Hematopoietic multipotent progenitor cell treated with erythropoietin and hydrocortisone succinate and interleukin-3 and kit ligand, for 4 days (in vitro differentiated cells): ENCODE results near the gene GALNT2.

Source experiments
- DNase-seq: peaks from one replicate; pipeline ENCODE4 v3.0.0-alpha.2; 2015

The GALNT2 gene

GRCh38 chr1:230194525-230194924, 127.5 kb downstream of the GALNT2 start:
- no peak for DNase-seq

DNA sequence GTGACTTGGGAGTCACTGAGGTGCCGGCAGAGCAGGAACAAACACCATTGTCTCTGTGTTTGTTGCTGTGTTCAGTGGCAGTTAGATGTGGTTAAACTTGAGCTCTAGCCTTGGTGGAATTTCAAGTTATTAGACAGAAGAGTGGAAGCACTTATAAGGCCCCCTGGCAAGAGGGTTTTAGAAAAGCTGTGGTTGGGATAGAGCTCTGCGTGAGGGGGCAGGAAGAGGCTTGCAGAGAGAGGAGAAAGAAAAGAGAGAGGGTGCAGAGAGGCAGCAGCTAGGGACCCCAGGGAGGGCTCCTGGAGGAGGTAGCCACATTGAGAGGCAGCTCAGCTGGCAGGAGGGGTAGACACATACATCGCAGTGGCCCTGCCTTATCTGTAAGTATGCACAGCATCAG, 128.2 kb downstream of the GALNT2 start:
- no peak for DNase-seq

- DNase-seq: no peak
These were observed 129.0 kb downstream of the GALNT2 start for GRCh38 chr1:230196077-230196476.

GRCh38 chr1:230197644-230198567, 130.9 kb downstream of the GALNT2 start:
- no peak for DNase-seq

DNA sequence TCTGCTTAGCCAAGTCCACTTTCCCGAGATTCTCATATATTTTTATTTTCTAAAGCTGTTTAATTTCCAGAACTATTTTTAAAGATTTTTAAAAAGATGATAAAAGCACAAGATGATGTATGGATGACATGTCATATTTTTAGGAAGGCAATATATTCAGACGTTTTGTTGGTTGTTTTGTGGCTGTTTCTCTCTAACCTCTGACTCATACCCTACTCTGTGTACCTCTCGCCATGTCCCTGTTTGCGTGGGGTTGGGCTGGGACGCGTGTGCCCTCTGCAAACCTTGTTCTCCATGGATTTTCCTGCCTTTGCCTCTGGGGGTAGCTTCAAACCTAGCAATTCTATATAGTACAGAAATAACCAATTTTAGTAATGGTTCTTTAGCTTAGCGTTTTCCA, 132.0 kb downstream of the GALNT2 start:
- no peak for DNase-seq

DNA sequence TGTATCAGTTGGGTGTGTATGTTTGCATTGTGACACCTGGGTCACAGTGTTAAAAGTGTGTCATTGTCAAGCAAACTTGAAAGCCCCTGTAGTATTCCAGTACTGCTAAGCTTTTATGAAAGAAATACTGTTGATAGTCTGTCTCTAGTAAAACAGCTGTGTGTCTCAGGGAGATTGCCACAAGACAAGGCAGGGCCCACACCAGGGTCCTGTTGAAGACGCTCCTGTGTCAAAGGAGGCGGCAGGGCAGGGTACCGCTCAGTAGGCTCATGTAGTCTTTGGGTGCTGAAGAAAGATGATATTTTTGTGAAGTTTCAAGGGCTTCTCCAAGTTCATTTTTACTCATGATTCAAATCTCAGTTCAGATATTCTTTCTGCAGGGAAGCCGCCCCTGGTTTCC, 132.5 kb downstream of the GALNT2 start:
- no peak for DNase-seq

DNA sequence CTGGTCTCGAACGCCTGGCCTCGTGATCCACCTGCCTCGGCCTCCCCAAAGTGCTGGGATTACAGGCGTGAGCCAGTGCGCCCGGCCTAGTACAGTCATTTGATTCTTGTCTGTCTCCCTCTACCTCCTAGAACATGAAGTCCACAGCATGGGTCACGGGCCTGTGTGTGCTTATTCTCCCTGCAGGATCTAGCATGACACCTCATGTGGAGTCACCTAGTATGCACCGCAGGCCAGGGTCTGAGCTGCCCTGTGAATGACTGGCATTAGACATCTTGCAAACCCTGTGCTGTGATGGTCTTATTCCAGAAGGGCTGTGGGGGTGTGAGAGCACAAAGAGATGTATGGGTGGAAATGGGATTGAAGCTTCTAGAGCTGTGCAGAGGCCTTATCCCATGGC, 133.2 kb downstream of the GALNT2 start:
- no peak for DNase-seq

- DNase-seq: no peak
These were observed 134.4 kb downstream of the GALNT2 start for GRCh38 chr1:230201445-230201844.

- no peak for DNase-seq
These were observed 137.8 kb downstream of the GALNT2 start for GRCh38 chr1:230204842-230205241.

DNA sequence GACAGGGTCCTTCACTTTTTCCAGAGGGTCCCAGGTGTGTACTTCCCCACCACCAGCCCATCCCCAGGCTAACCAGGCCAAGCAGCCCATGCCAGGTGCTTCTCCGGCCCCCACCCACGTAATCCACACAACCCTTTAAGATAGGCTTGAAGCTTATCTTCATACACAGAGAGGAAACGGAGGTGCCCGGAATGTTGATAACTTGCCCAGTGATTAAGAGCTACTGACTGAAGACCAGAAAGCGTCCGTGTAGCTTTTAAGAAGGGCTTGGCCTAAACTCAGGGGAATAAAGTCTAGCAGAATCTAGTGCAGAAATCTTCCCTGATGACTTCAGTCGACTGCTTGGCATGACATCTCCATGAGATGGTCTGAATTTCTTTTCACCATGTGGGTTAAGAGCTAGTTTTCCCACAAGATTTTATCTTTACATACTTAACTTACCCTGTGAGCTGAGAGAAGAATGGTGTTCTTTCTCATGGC, 138.7 kb downstream of the GALNT2 start:
- peak; percentile 85 for DNase-seq

DNA sequence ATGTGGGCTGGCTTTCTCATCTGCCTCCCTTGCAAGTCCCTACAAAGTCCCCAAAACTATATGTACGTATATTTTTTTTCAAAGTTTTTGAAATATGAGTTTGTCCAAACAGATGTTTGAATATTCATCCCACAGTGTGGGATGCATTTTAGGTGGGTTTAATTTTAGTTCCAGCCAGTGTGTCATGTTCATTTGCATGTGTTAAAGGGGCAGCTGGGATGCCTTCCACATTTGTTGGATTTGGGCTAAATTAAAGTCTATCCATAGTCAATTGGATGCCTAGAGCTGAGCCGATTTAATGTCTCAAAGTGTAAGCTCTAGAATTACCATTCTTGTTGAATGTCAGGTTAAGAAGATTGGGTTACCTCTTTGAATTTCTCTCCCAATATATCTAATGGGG, 139.2 kb downstream of the GALNT2 start:
- no peak for DNase-seq

GRCh38 chr1:230206976-230207375, 139.9 kb downstream of the GALNT2 start:
- DNase-seq: no peak

GRCh38 chr1:230207598-230207997, 140.6 kb downstream of the GALNT2 start:
- no peak for DNase-seq

GRCh38 chr1:230208619-230209261, 141.7 kb downstream of the GALNT2 start:
- DNase-seq: peak; percentile 40

DNA sequence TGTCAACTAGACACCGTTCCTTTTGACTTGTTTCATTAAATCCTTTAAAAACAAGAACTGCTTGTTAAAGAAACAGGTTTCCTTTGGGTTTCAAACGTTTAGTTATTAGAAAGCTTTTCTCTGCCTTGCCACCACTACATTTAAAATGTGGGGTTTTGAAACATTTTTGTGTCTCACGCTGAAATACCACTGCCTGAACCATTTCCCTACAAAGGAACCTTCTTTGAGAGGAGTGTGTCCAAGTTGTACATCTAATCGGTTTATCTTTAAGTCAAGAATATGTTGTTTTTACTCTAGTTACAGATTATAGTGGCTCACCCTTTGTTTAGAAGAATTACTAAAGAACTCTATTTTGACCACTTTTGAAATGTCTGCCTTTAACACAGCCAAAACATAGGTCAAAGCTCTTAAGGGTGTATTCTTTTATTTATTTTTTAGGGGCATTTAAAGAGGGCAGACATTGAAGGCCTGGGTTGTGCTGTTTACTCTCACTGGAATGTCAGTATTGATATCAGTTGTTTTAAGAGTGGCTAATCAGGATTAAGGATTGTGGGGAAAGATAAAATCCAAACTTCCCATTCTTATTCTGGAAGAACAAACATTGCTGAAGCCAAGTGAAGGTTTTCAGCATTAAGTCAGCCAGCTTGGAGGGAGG, 143.4 kb downstream of the GALNT2 start:
- DNase-seq: no peak

- DNase-seq: no peak
These were observed 143.9 kb downstream of the GALNT2 start for GRCh38 chr1:230210981-230211336.

GRCh38 chr1:230211436-230212145, 144.6 kb downstream of the GALNT2 start:
- DNase-seq: no peak

DNA sequence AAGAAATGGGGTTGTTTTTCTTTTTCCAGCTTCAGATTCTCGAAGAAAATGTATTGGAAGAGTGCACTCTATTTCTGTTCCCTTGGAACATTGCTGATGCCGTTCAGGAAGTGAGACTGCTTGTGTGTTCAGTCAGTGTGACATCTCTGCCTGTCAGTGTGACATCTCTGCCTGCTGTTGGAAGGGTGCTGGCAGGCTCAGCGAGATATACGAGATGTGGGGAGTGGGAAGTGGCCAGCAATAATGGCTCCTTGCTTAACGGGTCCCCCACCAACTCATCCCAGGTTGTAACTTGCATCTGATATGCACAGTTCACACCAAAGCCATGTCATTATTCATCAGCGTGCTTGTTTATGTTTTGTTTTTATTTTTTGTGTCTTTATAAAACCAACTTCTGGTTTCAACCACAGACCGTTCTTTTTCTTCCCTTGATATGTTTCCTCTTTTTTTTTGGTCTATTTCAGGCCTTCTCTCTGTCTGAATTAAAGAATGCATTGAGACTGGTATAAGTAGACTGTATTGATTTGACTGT, 145.4 kb downstream of the GALNT2 start:
- peak; percentile 31 for DNase-seq

- peak; percentile 29 for DNase-seq
These were observed 148.0 kb downstream of the GALNT2 start for GRCh38 chr1:230215031-230215430.

GRCh38 chr1:230215529-230215928, 148.5 kb downstream of the GALNT2 start:
- DNase-seq: no peak

- no peak for DNase-seq
These were observed 149.9 kb downstream of the GALNT2 start for GRCh38 chr1:230216896-230217295.

- DNase-seq: no peak
These were observed 151.6 kb downstream of the GALNT2 start for GRCh38 chr1:230218667-230219066.
